ENCODE data around the gene XRCC3. TPM values are rescaled to one million over a fixed set of nuclear protein-coding genes. Genes with fewer than 3 reads are reported as not detected.

XRCC3 gene
- polyA plus RNA-seq, 3 donors: 0.66 to 8.1 (median 2.0) TPM

DNA sequence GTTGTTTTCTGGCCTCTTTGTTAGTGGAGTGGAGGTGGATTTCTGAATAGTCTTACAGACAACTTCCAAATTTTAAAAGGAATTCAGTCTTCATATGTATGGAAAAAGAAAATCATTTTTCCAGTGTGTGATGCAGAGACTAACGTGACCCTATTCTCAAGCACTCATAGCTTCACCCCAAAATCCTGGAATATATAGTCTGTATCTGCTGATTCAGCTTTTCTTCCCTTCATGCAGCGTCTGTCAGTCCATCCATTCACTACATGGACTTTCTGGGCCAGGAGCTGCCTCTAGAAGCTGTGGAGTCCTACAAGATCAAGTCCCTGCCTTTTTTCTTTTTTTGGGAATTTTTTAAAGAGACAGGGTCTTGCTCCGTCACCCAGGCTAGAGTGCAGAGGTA, 62.4 kb downstream of the XRCC3 start:
- H3K27ac ChIP-seq (ENCODE audit: low read depth in 1 of 2, low read length in 2 of 2): no peak overlapping the region
- H3K36me3 ChIP-seq (replicated peaks in 1 of 2; ENCODE audit: control insufficient read depth in 1 of 2, insufficient read depth in 2 of 2, low read length in 2 of 2): peaks cover 25 to 57% of the 10 kb centered on the region in 2 donors
- Mint-ChIP-seq H3K27ac (no peak overlapping the region), H3K4me1 (peaks cover 27% of the 10 kb centered on the region), H3K27me3 (ENCODE audit: low read depth in 3 of 3) (no peaks in the 10 kb centered on the region), H3K4me3 (no peak overlapping the region), H3K9me3 (no peaks in the 10 kb centered on the region), H3K36me3 (peaks cover 42% of the 10 kb centered on the region in 2 donors)
- DNase-seq: no peak
- no peak overlapping the region for H3K4me3 ChIP-seq (replicated peaks in 1 of 3; ENCODE audit: low read depth in 2 of 3, low read length in 3 of 3)
- H3K79me2 ChIP-seq (ENCODE audit: insufficient read depth, low read length): peaks cover 79% of the 10 kb centered on the region
- H3K4me2 ChIP-seq (replicated peaks; ENCODE audit: extremely low read depth, low read length, poor library complexity, severe bottlenecking): no peak overlapping the region
- TF ChIP-seq, protein P1, sequence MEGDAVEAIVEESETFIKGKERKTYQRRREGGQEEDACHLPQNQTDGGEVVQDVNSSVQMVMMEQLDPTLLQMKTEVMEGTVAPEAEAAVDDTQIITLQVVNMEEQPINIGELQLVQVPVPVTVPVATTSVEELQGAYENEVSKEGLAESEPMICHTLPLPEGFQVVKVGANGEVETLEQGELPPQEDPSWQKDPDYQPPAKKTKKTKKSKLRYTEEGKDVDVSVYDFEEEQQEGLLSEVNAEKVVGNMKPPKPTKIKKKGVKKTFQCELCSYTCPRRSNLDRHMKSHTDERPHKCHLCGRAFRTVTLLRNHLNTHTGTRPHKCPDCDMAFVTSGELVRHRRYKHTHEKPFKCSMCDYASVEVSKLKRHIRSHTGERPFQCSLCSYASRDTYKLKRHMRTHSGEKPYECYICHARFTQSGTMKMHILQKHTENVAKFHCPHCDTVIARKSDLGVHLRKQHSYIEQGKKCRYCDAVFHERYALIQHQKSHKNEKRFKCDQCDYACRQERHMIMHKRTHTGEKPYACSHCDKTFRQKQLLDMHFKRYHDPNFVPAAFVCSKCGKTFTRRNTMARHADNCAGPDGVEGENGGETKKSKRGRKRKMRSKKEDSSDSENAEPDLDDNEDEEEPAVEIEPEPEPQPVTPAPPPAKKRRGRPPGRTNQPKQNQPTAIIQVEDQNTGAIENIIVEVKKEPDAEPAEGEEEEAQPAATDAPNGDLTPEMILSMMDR (IDR thresholded peaks at IDR 0.05): no peak
- 100% methylated on average over 2 of the region's 3 CpGs for WGBS (ENCODE audit: insufficient coverage)
- H3K27me3 ChIP-seq (ENCODE audit: control insufficient read depth in 2 of 2, insufficient read depth in 2 of 2, low read length in 2 of 2): no peaks in the 10 kb centered on the region
- peaks cover 24 to 25% of the 10 kb centered on the region in 2 donors for H3K4me1 ChIP-seq (ENCODE audit: control insufficient read depth in 1 of 2, insufficient read depth in 2 of 2, low read length in 2 of 2)
- no peak overlapping the region for H3K9ac ChIP-seq (ENCODE audit: insufficient read depth, low read length, poor library complexity, severe bottlenecking)
- intact Hi-C loops (cut with micrococcal nuclease): no loop called here
- peaks cover 100% of the 10 kb centered on the region for H4K20me1 ChIP-seq (ENCODE audit: insufficient read depth, low read length)
- no peaks in the 10 kb centered on the region for H3K9me3 ChIP-seq (replicated peaks in 1 of 2; ENCODE audit: control insufficient read depth in 1 of 2, insufficient read depth in 1 of 2, low read length in 2 of 2)
- H2AFZ ChIP-seq (ENCODE audit: insufficient read depth, low read depth, low read length, poor library complexity, severe bottlenecking): no peak overlapping the region

DNA sequence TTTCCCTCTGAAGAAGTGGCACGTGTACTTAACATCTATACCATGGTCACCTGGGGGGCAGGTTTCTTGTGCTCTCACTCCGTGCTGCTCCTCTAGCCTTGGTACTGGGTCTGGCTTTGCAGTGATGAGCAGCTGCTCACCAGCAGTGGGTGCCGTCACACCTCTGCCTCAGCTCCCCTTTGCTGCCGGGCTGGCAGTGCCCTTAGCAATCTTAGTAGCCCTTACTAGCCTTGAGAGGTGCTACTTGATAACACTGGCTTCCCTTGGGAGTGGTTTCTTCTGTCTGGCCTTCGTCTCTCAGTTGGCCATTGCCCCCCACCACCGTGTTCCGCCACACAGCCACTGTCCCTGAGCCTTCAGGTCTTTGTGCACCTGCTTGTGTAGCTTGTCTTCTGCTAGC, 63.7 kb downstream of the XRCC3 start:
- WGBS (ENCODE audit: insufficient coverage): 94% methylated on average over 5 of the region's 7 CpGs
- Mint-ChIP-seq H3K36me3 (peaks cover 31 to 33% of the 10 kb centered on the region in 2 donors), H3K9me3 (no peaks in the 10 kb centered on the region), H3K27me3 (ENCODE audit: low read depth in 3 of 3) (no peaks in the 10 kb centered on the region), H3K4me3 (no peak overlapping the region), H3K27ac (no peak overlapping the region), H3K4me1 (peaks cover 15% of the 10 kb centered on the region)
- Histone ChIP-seq H2AFZ (ENCODE audit: insufficient read depth, low read depth, low read length, poor library complexity, severe bottlenecking) (no peak overlapping the region), H3K27me3 (ENCODE audit: control insufficient read depth in 2 of 2, insufficient read depth in 2 of 2, low read length in 2 of 2) (no peaks in the 10 kb centered on the region), H3K9me3 (replicated peaks in 1 of 2; ENCODE audit: control insufficient read depth in 1 of 2, insufficient read depth in 1 of 2, low read length in 2 of 2) (no peaks in the 10 kb centered on the region), H3K36me3 (replicated peaks in 1 of 2; ENCODE audit: control insufficient read depth in 1 of 2, insufficient read depth in 2 of 2, low read length in 2 of 2) (peaks cover 17 to 45% of the 10 kb centered on the region in 2 donors), H3K27ac (ENCODE audit: low read depth in 1 of 2, low read length in 2 of 2) (no peak overlapping the region), H3K4me3 (replicated peaks in 1 of 3; ENCODE audit: low read depth in 2 of 3, low read length in 3 of 3) (no peak overlapping the region), H3K79me2 (ENCODE audit: insufficient read depth, low read length) (peaks cover 81% of the 10 kb centered on the region), H3K9ac (ENCODE audit: insufficient read depth, low read length, poor library complexity, severe bottlenecking) (no peak overlapping the region), H3K4me1 (ENCODE audit: control insufficient read depth in 1 of 2, insufficient read depth in 2 of 2, low read length in 2 of 2) (peaks cover 12 to 13% of the 10 kb centered on the region in 2 donors), H3K4me2 (replicated peaks; ENCODE audit: extremely low read depth, low read length, poor library complexity, severe bottlenecking) (no peak overlapping the region), H4K20me1 (ENCODE audit: insufficient read depth, low read length) (peaks cover 100% of the 10 kb centered on the region)
- DNase-seq: no peak
- intact Hi-C loops (cut with micrococcal nuclease): no loop called here
- TF ChIP-seq, protein P1 (IDR thresholded peaks at IDR 0.05): no peak
